Tracheal epithelial cell (primary cell): ENCODE data around the gene HSFX1. TPM values are rescaled to one million over a fixed set of nuclear protein-coding genes. Genes with fewer than 3 reads are reported as not detected.

Experiments
- total RNA-seq: library from RNA; depleted of rRNA; stranded (reverse); fragments of >200 nt; gene quantifications from 2 replicates; pipeline ENCODE4 v1.2.1, GENCODE V29; 2014

The HSFX1 gene, protein sequence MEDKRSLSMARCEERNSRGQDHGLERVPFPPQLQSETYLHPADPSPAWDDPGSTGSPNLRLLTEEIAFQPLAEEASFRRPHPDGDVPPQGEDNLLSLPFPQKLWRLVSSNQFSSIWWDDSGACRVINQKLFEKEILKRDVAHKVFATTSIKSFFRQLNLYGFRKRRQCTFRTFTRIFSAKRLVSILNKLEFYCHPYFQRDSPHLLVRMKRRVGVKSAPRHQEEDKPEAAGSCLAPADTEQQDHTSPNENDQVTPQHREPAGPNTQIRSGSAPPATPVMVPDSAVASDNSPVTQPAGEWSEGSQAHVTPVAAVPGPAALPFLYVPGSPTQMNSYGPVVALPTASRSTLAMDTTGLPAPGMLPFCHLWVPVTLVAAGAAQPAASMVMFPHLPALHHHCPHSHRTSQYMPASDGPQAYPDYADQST
- 0.48 and 0.85 TPM in 2 replicates for total RNA-seq

DNA sequence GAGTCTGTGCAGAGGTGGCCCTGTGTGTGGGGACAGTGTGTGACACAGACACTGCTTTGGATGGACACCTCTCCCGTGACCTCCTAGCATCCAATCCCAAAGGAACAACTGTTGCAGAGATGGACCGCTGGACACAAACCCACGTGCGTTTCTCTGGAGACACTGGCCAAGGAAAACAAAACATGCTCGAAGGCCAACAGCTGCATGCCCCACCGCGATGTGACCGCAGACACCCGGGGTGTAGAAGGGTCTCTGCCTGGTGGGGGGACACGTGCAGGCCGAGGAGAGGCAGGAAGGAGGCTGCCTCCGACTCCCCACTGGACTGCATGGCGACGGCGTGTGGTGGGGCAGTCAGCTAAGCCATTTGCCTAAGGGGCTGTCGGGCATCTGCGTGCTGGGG lies at the start of gene HSFX1:
Gene HSFX1, plus strand, starts transcription at position 301 of the 400 bp plus-strand sequence. CDS start 614 bp downstream, outside the sequence.

DNA sequence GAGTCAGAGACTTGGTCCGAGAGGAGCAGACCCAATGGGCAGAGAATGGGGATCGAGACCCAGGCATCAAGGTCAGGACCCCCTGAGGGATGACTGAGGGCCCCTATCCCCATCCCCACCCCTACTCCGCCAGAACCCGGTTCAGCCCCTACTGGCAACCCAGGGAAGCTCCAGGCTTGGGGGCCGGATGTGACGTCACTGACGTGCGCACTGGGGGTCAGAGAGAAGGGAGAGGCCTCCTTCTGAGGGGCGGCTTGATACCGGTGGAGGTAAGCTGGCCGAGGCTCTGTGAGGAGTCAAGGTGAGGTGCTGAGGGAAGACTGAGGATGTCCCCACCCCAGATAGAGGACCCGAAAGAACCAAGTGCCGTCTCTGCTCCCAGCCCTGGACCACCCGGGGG lies 7.9 kb downstream of the HSFX1 start, which contains the start of gene MAGEA9:
Gene MAGEA9, plus strand, starts transcription at position 204 of the 400 bp plus-strand sequence. CDS start 4,281 bp downstream, outside the sequence.

Other genes with a start within 250 kb of the HSFX1 start
- 13.3 and 16.8 TPM in 2 replicates for gene EOLA1, start 233.1 kb upstream of the HSFX1 start, total RNA-seq
- not detected in 2 replicates for gene HSFX3, start 224.1 kb upstream of the HSFX1 start, total RNA-seq
- 0.21 TPM in 1 of 2 replicates, not detected in the other for gene MAGEA9B, start 186.6 kb upstream of the HSFX1 start, total RNA-seq
- 0.72 TPM in 1 of 2 replicates, not detected in the other for gene HSFX2, start 178.8 kb upstream of the HSFX1 start, total RNA-seq
- gene TMEM185A, start 142.3 kb upstream of the HSFX1 start, total RNA-seq: 13.4 and 16.4 TPM in 2 replicates
- gene MAGEA11, start 62.0 kb upstream of the HSFX1 start, total RNA-seq: not detected in 2 replicates
- not detected in 2 replicates for gene MAGEA9, start 7.9 kb downstream of the HSFX1 start, total RNA-seq
- gene MAGEA8, start 107.1 kb downstream of the HSFX1 start, total RNA-seq: not detected in 2 replicates
- gene HSFX4, start 155.5 kb downstream of the HSFX1 start, total RNA-seq: not detected in 2 replicates
- gene EOLA2, start 164.4 kb downstream of the HSFX1 start, total RNA-seq: 14.9 and 15.3 TPM in 2 replicates